22Rv1 (cell line): ENCODE data around the gene RAG1.

Experiments
- H3K27ac ChIP-seq: fragments of 450-650 bp; 2 replicates; pipeline ENCODE4 v1.5.1; 2017
- CTCF ChIP-seq: fragments of 450-650 bp; IDR thresholded peaks from 2 replicates; pipeline ENCODE4 v1.5.1; 2017; ENCODE audit warnings: mild to moderate bottlenecking
- ZFX ChIP-seq: fragments of 450-650 bp; IDR thresholded peaks from 2 replicates; pipeline ENCODE4 v1.6.1; 2017; ENCODE audit warnings: antibody characterized with exemption, borderline replicate concordance

Gene RAG1

DNA sequence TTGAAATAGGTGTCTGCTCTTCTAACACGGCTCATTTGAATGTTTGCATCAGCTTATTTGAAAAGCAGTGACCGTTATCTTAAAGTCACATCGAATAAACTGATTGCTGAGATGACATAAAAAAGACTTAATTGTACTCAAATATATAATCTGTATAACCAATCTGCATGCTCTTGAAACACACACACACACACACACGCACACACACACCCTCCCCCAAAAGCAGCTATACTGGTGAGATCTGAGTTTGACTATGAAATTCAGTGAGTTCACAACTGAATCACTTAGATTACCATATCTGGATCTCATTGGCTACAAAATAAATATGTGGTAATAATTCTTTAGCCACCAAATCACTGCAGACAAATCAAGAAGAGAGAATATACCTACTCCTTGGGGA lies 22.7 kb downstream of the RAG1 start:
- H3K27ac ChIP-seq: no peak overlapping the region
- no peak for TF ChIP-seq ZFX
- no peak for TF ChIP-seq CTCF

- H3K27ac ChIP-seq: no peak overlapping the region
- TF ChIP-seq ZFX: no peak
- TF ChIP-seq CTCF: no peak
Observed at GRCh38 chr11:36591433-36591832, 23.6 kb downstream of the RAG1 start.

DNA sequence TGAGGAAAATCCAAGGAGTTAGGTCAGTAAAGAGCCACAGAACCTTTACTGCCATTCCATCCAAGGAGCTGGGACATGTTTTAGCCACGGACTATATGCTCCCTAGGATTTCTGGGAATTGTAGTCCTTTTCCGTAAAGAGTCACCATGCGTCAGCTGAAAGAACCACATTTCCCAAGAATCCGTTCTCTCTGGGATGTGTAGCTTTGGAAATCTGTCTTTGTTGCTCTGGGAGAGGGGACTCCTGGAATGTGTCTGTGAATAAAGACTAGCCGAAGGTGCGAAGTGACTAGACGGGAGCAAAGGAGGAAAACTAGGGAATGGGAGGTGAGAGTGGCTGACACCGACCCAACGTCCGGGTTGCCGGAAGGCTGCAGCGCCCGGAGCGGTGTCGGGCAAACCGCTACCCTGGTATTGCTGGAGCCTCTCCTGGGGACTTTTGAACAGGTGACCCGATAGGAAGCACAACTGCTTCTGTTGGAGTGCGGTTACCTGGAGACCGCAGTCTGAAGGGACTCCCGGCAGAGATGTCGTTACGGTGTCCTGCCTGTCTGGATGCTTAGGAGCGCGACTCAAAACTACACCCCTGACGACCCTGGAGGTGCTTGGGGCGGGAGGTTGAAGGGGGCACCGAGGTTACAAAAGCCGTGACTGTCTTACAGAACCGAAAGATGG lies 26.6 kb downstream of the RAG1 start, which contains the start of gene IFTAP:
Gene IFTAP, plus strand, starts transcription at position 187 of the 674 bp plus-strand sequence. CDS start 15,602 bp downstream, outside the sequence.
- H3K27ac ChIP-seq: peak within 1 kb of the TSS; percentile 48
- no peak for TF ChIP-seq CTCF
- no peak for TF ChIP-seq ZFX

DNA sequence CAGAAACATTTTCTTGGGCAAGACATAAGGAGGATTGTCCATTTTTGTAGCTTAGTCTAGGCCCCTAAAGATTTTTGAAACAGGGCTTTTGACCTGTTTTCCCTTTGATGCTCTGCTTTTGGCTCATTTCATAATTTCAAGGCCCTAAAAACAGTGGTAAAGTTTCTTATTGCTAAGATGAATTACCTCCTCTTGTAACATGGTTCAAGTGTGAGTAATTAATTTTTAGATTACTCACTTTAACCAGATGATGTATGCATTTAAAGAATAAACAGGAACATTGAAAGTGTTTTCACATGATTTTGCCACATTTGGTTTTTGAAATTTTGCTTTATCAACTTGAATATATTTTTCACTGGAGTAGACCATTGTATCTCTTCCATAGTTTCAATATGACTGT lies 29.1 kb downstream of the RAG1 start:
- TF ChIP-seq CTCF (no peak), ZFX (no peak)
- no peak overlapping the region for H3K27ac ChIP-seq

GRCh38 chr11:36598051-36598450 lies 30.2 kb downstream of the RAG1 start, which contains the start of gene RAG2:
TSS of gene RAG2 (minus strand) at chr11:36598236. CDS start at chr11:36594168, 4,068 bp downstream.
- H3K27ac ChIP-seq: no peak within 1 kb of the TSS
- no peak for TF ChIP-seq ZFX
- no peak for TF ChIP-seq CTCF

GRCh38 chr11:36600180-36600579 lies 32.4 kb downstream of the RAG1 start:
- TF ChIP-seq ZFX (no peak), CTCF (no peak)
- H3K27ac ChIP-seq: no peak overlapping the region

- TF ChIP-seq CTCF (no peak), ZFX (no peak)
- H3K27ac ChIP-seq: no peak overlapping the region
Observed at GRCh38 chr11:36601155-36601554, 33.3 kb downstream of the RAG1 start.
